HepG2 (cell line): ENCODE results near the gene ITIH2. TPM values are rescaled to one million over a fixed set of nuclear protein-coding genes. Genes with fewer than 3 reads are reported as not detected.

Experiments used
- CTCF ChIP-seq: sonication (generic); formaldehyde crosslinking; IDR thresholded peaks from 2 replicates; pipeline ENCODE4 v1.5.0; 2020; ENCODE audit warnings: mild to moderate bottlenecking, missing genetic modification reagents, moderate library complexity
- HOXA5 ChIP-seq: sonication (generic); formaldehyde crosslinking; IDR thresholded peaks from 2 replicates; pipeline ENCODE4 v1.4.0; 2020; ENCODE audit warnings: missing genetic modification reagents
- IRF2 ChIP-seq: IDR thresholded peaks from 2 replicates; pipeline ENCODE4 v1.6.1; 2018; ENCODE audit warnings: missing genetic modification reagents, missing compliant biosample characterization
- MEIS1 ChIP-seq: sonication (generic); formaldehyde crosslinking; IDR thresholded peaks from 2 replicates; pipeline ENCODE4 v1.9.0; 2021; ENCODE audit warnings: mild to moderate bottlenecking, missing genetic modification reagents, moderate library complexity, borderline replicate concordance
- MTA3 ChIP-seq: sonication (generic); formaldehyde crosslinking; IDR thresholded peaks from 2 replicates; pipeline ENCODE4 v1.4.0; 2020; ENCODE audit warnings: missing genetic modification reagents
- PHF8 ChIP-seq: sonication (generic); formaldehyde crosslinking; IDR thresholded peaks from 2 replicates; pipeline ENCODE4 v1.5.0; 2020; ENCODE audit warnings: missing genetic modification reagents
- POLR2A ChIP-seq, 2 experiments: IDR thresholded peaks; 2 replicates each; pipeline ENCODE4 v1.6.1; 2011; ENCODE audit warnings: low read depth in 2 of 2, low read length in 2 of 2, mild to moderate bottlenecking in 1 of 2, moderate library complexity in 1 of 2; ENCODE audit not compliant: insufficient read depth in 1 of 2
- RBFOX2 ChIP-seq: fragments of 200-400 bp; formaldehyde crosslinking; IDR thresholded peaks from 2 replicates; pipeline ENCODE4 v1.6.1; 2017; ENCODE audit warnings: low read depth, mild to moderate bottlenecking, low read length
- RORA ChIP-seq: sonication (generic); formaldehyde crosslinking; IDR thresholded peaks from 2 replicates; pipeline ENCODE4 v1.5.0; 2020; ENCODE audit warnings: mild to moderate bottlenecking, missing genetic modification reagents, moderate library complexity
- SOX5 ChIP-seq: IDR thresholded peaks from 2 replicates; pipeline ENCODE4 v1.6.1; 2016; ENCODE audit warnings: borderline replicate concordance
- TP53 ChIP-seq: sonication (generic); formaldehyde crosslinking; conservative IDR thresholded peaks from 2 replicates; pipeline ENCODE4 v1.4.0; 2020; ENCODE audit warnings: missing genetic modification reagents
- USF2 ChIP-seq, 2 experiments: sonication (generic) in 1 of 2; formaldehyde crosslinking in 1 of 2; IDR thresholded peaks; 2 replicates each; pipeline versions ENCODE4 v1.5.1 to v1.6.1; 2011 to 2020; ENCODE audit warnings: borderline replicate concordance in 1 of 2, low read depth in 1 of 2, low read length in 1 of 2, mild to moderate bottlenecking in 1 of 2, missing genetic modification reagents in 1 of 2, moderate library complexity in 1 of 2
- XRCC5 ChIP-seq: fragments of 200-400 bp; formaldehyde crosslinking; optimal IDR thresholded peaks from 2 replicates; pipeline ENCODE3; 2017; ENCODE audit warnings: mild to moderate bottlenecking, low read length
- ZC3H4 ChIP-seq: sonication (generic); formaldehyde crosslinking; IDR thresholded peaks from 2 replicates; pipeline ENCODE4 v1.4.0; 2020; ENCODE audit warnings: missing genetic modification reagents, borderline replicate concordance
- ZFP91 ChIP-seq: sonication (generic); formaldehyde crosslinking; IDR thresholded peaks from 2 replicates; pipeline ENCODE4 v1.9.0; 2022; ENCODE audit warnings: missing genetic modification reagents, mild to moderate bottlenecking, borderline replicate concordance
- ZNF225 ChIP-seq: sonication (generic); formaldehyde crosslinking; IDR thresholded peaks from 2 replicates; pipeline ENCODE4 v1.4.0; 2020; ENCODE audit warnings: mild to moderate bottlenecking, missing genetic modification reagents
- ZNF430 ChIP-seq: sonication (generic); formaldehyde crosslinking; IDR thresholded peaks from 2 replicates; pipeline ENCODE4 v1.9.0; 2021; ENCODE audit warnings: mild to moderate bottlenecking, missing genetic modification reagents
- ZNF549 ChIP-seq: sonication (generic); formaldehyde crosslinking; IDR thresholded peaks from 2 replicates; pipeline ENCODE4 v1.5.0; 2020; ENCODE audit warnings: missing genetic modification reagents
- ZNF576 ChIP-seq: sonication (generic); formaldehyde crosslinking; IDR thresholded peaks from 2 replicates; pipeline ENCODE4 v1.4.0; 2020; ENCODE audit warnings: mild to moderate bottlenecking, missing genetic modification reagents
- ZNF790 ChIP-seq: sonication (generic); formaldehyde crosslinking; IDR thresholded peaks from 2 replicates; pipeline ENCODE4 v1.8.0; 2022; ENCODE audit warnings: missing genetic modification reagents, mild to moderate bottlenecking, borderline replicate concordance
- polyA plus RNA-seq, 8 experiments: library from polyadenylated mRNA; depleted of rRNA in 3 of 8; stranded (reverse) in 7 of 8; unstranded in 1 of 8; fragments of >200 nt; fragmentation: Illumina TruSeq in 4 of 8; extraction: Trizol in 4 of 8; gene quantifications; 2 replicates each; pipeline versions ENCODE4 v1.2.1 to v1.2.3, GENCODE V29; 2011 to 2016; ENCODE audit warnings: low read depth in 4 of 8, missing spikeins in 1 of 8, mixed read lengths in 1 of 8; ENCODE audit not compliant: insufficient read depth in 1 of 8
- total RNA-seq, 5 experiments: library from RNA; depleted of rRNA; stranded (reverse); fragments of >200 nt; fragmentation: Illumina TruSeq; extraction: Trizol; gene quantifications; 2 replicates each; pipeline ENCODE4 v1.2.3, GENCODE V29; 2016; ENCODE audit warnings: low read depth in 1 of 5

Gene ITIH2
- total and polyA plus RNA-seq, 2 of the 13 experiments (the other 11 are each of a cell fraction or from before 2014, with no cell fraction given), result 1,197 to 1,427 TPM

- peak; percentile 95 for TF ChIP-seq SOX5 (CRISPR knock-in tag)
- no peak for TF ChIP-seq ZNF790 (CRISPR knock-in tag)
- no peak for TF ChIP-seq USF2 (IDR thresholded peaks at IDR 0.05; ENCODE audit: low read depth, low read length)
- TF ChIP-seq USF2 (CRISPR knock-in tag; IDR thresholded peaks at IDR 0.05; ENCODE audit: borderline replicate concordance), result no peak
- TF ChIP-seq MTA3 (CRISPR knock-in tag), result no peak
- peak; percentile 52 to 69 for TF ChIP-seq POLR2A (IDR thresholded peaks at IDR 0.05; ENCODE audit: insufficient read depth in 1 of 2, low read depth in 2 of 2, low read length in 2 of 2)
- TF ChIP-seq ZNF430 (CRISPR knock-in tag), result no peak
- no peak for TF ChIP-seq PHF8
- TF ChIP-seq ZNF576 (CRISPR knock-in tag), result no peak
- TF ChIP-seq CTCF (CRISPR knock-in tag), result no peak
- 0 out of 2 replicates have a peak, but pooled peaks have one; percentile 72 for TF ChIP-seq IRF2 (CRISPR knock-in tag)
- TF ChIP-seq MEIS1, result peak; percentile 86; the same call in 1 of the 2 replicates
- no peak for TF ChIP-seq ZFP91 (CRISPR knock-in tag)
- TF ChIP-seq ZNF225, result no peak
- no peak for TF ChIP-seq XRCC5
- peak; percentile 57 for TF ChIP-seq RBFOX2
- TF ChIP-seq ZC3H4 (CRISPR knock-in tag), result no peak
- no peak; the same call in 1 of the 2 replicates for TF ChIP-seq RORA (CRISPR knock-in tag)
- TF ChIP-seq ZNF549 (CRISPR knock-in tag), result no peak
- no peak for TF ChIP-seq TP53 (CRISPR knock-in tag)
- TF ChIP-seq HOXA5 (CRISPR knock-in tag), result peak; percentile 88; the same call in 1 of the 2 replicates
These were observed 4.0 kb downstream of the ITIH2 start (continued) for GRCh38 chr10:7707102-7707501.
